Spleen (tissue), 11 donors: ENCODE data around the gene TMEM132C. TPM values are rescaled to one million over a fixed set of nuclear protein-coding genes. Genes with fewer than 3 reads are reported as not detected.

Experiments
- DNase-seq: peaks from one replicate; pipeline ENCODE4 v3.0.0-alpha.2; 2020
- H3K27ac ChIP-seq, 8 donors: fragments of 200-600 bp; sonication (generic) in 7 of 8; 1 replicate in 4 of 8; 2 replicates in 4 of 8; pipeline versions ENCODE4 v1.5.0 to v1.8.0; 2016 to 2021; ENCODE audit warnings: inconsistent platforms in 4 of 8, mild to moderate bottlenecking in 4 of 8, moderate library complexity in 1 of 8
- H3K27me3 ChIP-seq, 7 donors: fragments of 200-600 bp; sonication (generic) in 6 of 7; replicated peaks in 1 of 7; 1 replicate in 4 of 7; 2 replicates in 3 of 7; pipeline versions ENCODE4 v1.5.0 to v1.8.0; 2016 to 2021; ENCODE audit warnings: inconsistent platforms in 3 of 7, mild to moderate bottlenecking in 1 of 7
- H3K36me3 ChIP-seq, 6 donors: fragments of 200-600 bp; sonication (generic) in 5 of 6; 1 replicate in 4 of 6; 2 replicates in 2 of 6; pipeline versions ENCODE4 v1.5.0 to v1.8.0; 2016 to 2021; ENCODE audit warnings: inconsistent platforms in 2 of 6
- H3K4me1 ChIP-seq, 6 donors: fragments of 200-600 bp; sonication (generic) in 5 of 6; 1 replicate in 3 of 6; 2 replicates in 3 of 6; pipeline versions ENCODE4 v1.5.0 to v1.8.0; 2016 to 2021; ENCODE audit warnings: inconsistent platforms in 3 of 6
- H3K4me3 ChIP-seq, 8 donors: fragments of 200-600 bp; sonication (generic) in 7 of 8; 1 replicate in 4 of 8; 2 replicates in 4 of 8; pipeline versions ENCODE4 v1.5.0 to v1.8.0; 2016 to 2021; ENCODE audit warnings: inconsistent platforms in 4 of 8, mild to moderate bottlenecking in 4 of 8, moderate library complexity in 2 of 8
- H3K9me3 ChIP-seq, 8 donors: fragments of 200-600 bp; sonication (generic) in 7 of 8; 1 replicate in 4 of 8; 2 replicates in 4 of 8; pipeline versions ENCODE4 v1.5.0 to v1.8.0; 2016 to 2021; ENCODE audit warnings: inconsistent platforms in 4 of 8
- CTCF ChIP-seq, 11 experiments: fragments of 200-600 bp in 7 of 11; fragments of 450-650 bp in 4 of 11; sonication (generic) in 4 of 11; IDR thresholded peaks in 8 of 11; conservative IDR thresholded peaks in 3 of 11; 1 replicate in 7 of 11; 2 replicates in 4 of 11; pipeline versions ENCODE4 v1.4.0 to v1.8.0; 2016 to 2021; ENCODE audit warnings: antibody characterized with exemption in 11 of 11, inconsistent platforms in 4 of 11, mild to moderate bottlenecking in 1 of 11
- POLR2A ChIP-seq, 3 donors: fragments of 450-650 bp; IDR thresholded peaks; one replicate each; pipeline ENCODE4 v1.5.1; 2017; ENCODE audit warnings: antibody characterized with exemption in 3 of 3, mild to moderate bottlenecking in 1 of 3
- POLR2AphosphoS5 ChIP-seq, 3 donors: sonication (generic); formaldehyde crosslinking; IDR thresholded peaks; one replicate each; pipeline ENCODE4 v1.5.1; 2017; ENCODE audit warnings: antibody characterized with exemption in 3 of 3
- WGBS, 5 donors: extraction: QIAGEN DNeasy Blood & Tissue Kit in 3 of 5; methylation state at CpG; one replicate each; pipeline versions ENCODE4 v1.1.5 to v1.1.7; 2013 to 2018; 5-methylcytosine and 5-hydroxymethylcytosine counted together
- intact Hi-C: fragments of 100-400 bp; cut with DNase I; formaldehyde crosslinking; loops from one replicate; pipeline ENCODE4 v1.15.0; 2023; ENCODE audit warnings: low total_unique reads
- polyA plus RNA-seq, 3 donors: library from polyadenylated mRNA; stranded (reverse); fragments of 200-250 nt; gene quantifications; one replicate each; pipeline ENCODE4 v1.2.1, GENCODE V29; 2013
- total RNA-seq, 7 donors: library from RNA; depleted of rRNA in 3 of 7; stranded (reverse); fragments of >200 nt in 3 of 7; fragmentation: NEBNext Ultra II Directional in 4 of 7; extraction: Animal tissue kit (Norgen Biotek cat#: 25700) in 4 of 7; gene quantifications; one replicate each; pipeline versions ENCODE4 v1.1.0 to v1.2.1, GENCODE V29; 2016 to 2021
- donor health status: healthy with polysubstance abuse.
- donor health status: DM: no; HTN: no; CAD: no; lungs with moderate emphysema.
- donor health status: DM: no; HTN: no; CAD: no.
- donor health status: Bipolar disorder and iron deficiency.
- donor health status: healthy.
- donor health status: DM: no; HTN: no; CAD: no.
- donor health status: DM: yes; HTN: yes; CAD: no.

Gene TMEM132C
- total and polyA plus RNA-seq, 10 donors, result 0.08 to 0.83 (median 0.25) TPM; not detected in 4

GRCh38 chr12:128356547-128356946, 89.6 kb downstream of the TMEM132C start:
- H3K9me3 ChIP-seq, result peaks cover 0 to 18% (median 13%) of the 10 kb centered on the region in 8 donors
- no peak for TF ChIP-seq CTCF (IDR thresholded peaks at IDR 0.05 in 8 of 11, conservative IDR thresholded peaks at IDR 0.05 in 3 of 11)
- TF ChIP-seq POLR2AphosphoS5 (IDR thresholded peaks at IDR 0.05), result no peak
- no peak for TF ChIP-seq POLR2A (IDR thresholded peaks at IDR 0.05)
- intact Hi-C loops, result no loop called here
- H3K27ac ChIP-seq, result no peak overlapping the region
- H3K4me1 ChIP-seq, result no peaks in the 10 kb centered on the region
- no peak overlapping the region for H3K4me3 ChIP-seq
- no peaks in the 10 kb centered on the region for H3K36me3 ChIP-seq
- no peak for DNase-seq
- peaks cover 0 to 49% (median 0%) of the 10 kb centered on the region in 7 donors for H3K27me3 ChIP-seq
- WGBS, 5 donors, result 65 to 76% (median 72%) methylated on average over 7 of the region's 7 CpGs

- intact Hi-C loops, result no loop called here
- no peaks in the 10 kb centered on the region for H3K9me3 ChIP-seq
- peaks cover 0 to 8% (median 2%) of the 10 kb centered on the region in 6 donors for H3K4me1 ChIP-seq
- peaks cover 0 to 57% (median 9%) of the 10 kb centered on the region in 7 donors for H3K27me3 ChIP-seq
- H3K27ac ChIP-seq, result no peak overlapping the region
- no peak for DNase-seq
- 49 to 55% (median 53%) methylated on average over 7 of the region's 7 CpGs for WGBS, 5 donors
- TF ChIP-seq CTCF (IDR thresholded peaks at IDR 0.05 in 8 of 11, conservative IDR thresholded peaks at IDR 0.05 in 3 of 11) (no peak), POLR2AphosphoS5 (IDR thresholded peaks at IDR 0.05) (no peak), POLR2A (IDR thresholded peaks at IDR 0.05) (no peak)
- H3K36me3 ChIP-seq, result no peaks in the 10 kb centered on the region
- H3K4me3 ChIP-seq, result no peak overlapping the region
These were observed 94.5 kb downstream of the TMEM132C start for GRCh38 chr12:128361400-128361995.

- intact Hi-C loops, result no loop called here
- 26 to 40% (median 31%) methylated on average over 6 of the region's 6 CpGs for WGBS, 5 donors
- Histone ChIP-seq H3K27ac (no peak overlapping the region), H3K9me3 (no peaks in the 10 kb centered on the region), H3K4me3 (no peak overlapping the region), H3K4me1 (peaks cover 0 to 8% (median 2%) of the 10 kb centered on the region in 6 donors), H3K27me3 (peaks cover 0 to 68% (median 10%) of the 10 kb centered on the region in 7 donors), H3K36me3 (no peaks in the 10 kb centered on the region)
- no peak for DNase-seq
- TF ChIP-seq POLR2A (IDR thresholded peaks at IDR 0.05), result no peak
- TF ChIP-seq POLR2AphosphoS5 (IDR thresholded peaks at IDR 0.05), result no peak
- TF ChIP-seq CTCF (IDR thresholded peaks at IDR 0.05 in 8 of 11, conservative IDR thresholded peaks at IDR 0.05 in 3 of 11), result no peak
These were observed 98.1 kb downstream of the TMEM132C start for GRCh38 chr12:128365032-128365431.

DNA sequence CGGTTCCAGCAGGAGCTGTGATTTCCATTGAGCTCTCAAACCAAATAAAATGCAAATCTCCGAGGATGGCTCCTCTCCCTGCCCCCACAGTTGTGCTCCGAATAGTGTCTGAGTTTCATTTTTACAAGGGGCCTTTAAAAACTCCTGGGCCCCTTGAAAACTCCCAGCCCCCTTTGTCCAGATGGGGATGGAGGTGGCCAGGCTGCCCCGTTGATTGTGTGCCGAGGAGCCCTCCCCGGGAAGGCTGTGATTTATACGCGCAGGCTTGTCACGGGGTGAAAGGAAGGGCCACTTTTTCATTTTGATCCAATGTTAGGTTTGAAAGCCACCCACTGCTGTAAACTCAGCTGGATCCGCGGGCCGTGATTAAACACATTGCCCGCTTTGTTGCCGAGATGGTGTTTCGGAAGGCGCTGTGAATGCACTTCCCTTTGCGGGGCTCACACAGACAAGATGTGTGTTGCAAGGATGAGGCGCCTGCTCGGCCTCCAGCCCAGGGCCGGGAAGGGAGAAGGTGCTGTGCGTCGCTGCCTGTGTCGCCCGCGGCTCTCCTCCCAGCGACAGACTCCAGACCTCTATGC, 98.8 kb downstream of the TMEM132C start:
- no peaks in the 10 kb centered on the region for H3K9me3 ChIP-seq
- intact Hi-C loops, result no loop called here
- no peaks in the 10 kb centered on the region for H3K36me3 ChIP-seq
- peaks cover 0 to 65% (median 10%) of the 10 kb centered on the region in 7 donors for H3K27me3 ChIP-seq
- no peak overlapping the region for H3K27ac ChIP-seq
- H3K4me1 ChIP-seq, result peaks cover 0 to 8% (median 2%) of the 10 kb centered on the region in 6 donors
- peak overlapping the region in 1 of 8 donors; percentile 44 for H3K4me3 ChIP-seq
- DNase-seq, result no peak
- TF ChIP-seq POLR2AphosphoS5 (IDR thresholded peaks at IDR 0.05) (no peak), POLR2A (IDR thresholded peaks at IDR 0.05) (no peak), CTCF (IDR thresholded peaks at IDR 0.05 in 8 of 11, conservative IDR thresholded peaks at IDR 0.05 in 3 of 11) (no peak)
- WGBS, 5 donors, result 2 to 4% (median 3%) methylated on average over 26 of the region's 26 CpGs
